ENCODE results near the gene ARL3.
"Not testable (repeated sequence)": the region's sequence is repeated elsewhere in the genome, so short reads cannot be mapped to it uniquely, and the experiment has no call there.

Gene ARL3

GRCh38 chr10:102701796-102702195, 12.4 kb downstream of the ARL3 start:
- no peak for DNase-seq

DNA sequence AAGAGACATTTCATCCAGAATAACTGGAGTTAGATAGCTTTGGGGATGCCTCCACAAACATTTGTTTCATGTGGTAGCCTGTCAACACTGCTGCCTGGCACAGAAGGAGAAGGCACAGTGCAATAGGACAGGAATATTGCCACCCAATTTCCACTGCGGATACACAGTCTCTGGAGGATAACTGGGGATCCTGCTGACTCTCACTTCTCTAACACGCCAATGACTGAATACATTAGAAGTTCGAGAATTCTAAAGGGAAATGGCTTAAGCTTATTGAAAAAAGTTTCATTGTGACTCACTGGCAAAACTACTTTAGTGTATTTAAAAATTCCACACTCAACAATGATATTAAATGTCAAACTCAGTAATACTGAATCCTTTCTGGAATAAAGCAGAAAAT, 12.9 kb downstream of the ARL3 start:
- no peak for DNase-seq

- DNase-seq = no peak
Observed at GRCh38 chr10:102698894-102699293, 15.3 kb downstream of the ARL3 start.

GRCh38 chr10:102696736-102697135, 17.5 kb downstream of the ARL3 start:
- no peak for DNase-seq

- not testable (repeated sequence) for DNase-seq
Observed at GRCh38 chr10:102695401-102695800, 18.8 kb downstream of the ARL3 start.

DNA sequence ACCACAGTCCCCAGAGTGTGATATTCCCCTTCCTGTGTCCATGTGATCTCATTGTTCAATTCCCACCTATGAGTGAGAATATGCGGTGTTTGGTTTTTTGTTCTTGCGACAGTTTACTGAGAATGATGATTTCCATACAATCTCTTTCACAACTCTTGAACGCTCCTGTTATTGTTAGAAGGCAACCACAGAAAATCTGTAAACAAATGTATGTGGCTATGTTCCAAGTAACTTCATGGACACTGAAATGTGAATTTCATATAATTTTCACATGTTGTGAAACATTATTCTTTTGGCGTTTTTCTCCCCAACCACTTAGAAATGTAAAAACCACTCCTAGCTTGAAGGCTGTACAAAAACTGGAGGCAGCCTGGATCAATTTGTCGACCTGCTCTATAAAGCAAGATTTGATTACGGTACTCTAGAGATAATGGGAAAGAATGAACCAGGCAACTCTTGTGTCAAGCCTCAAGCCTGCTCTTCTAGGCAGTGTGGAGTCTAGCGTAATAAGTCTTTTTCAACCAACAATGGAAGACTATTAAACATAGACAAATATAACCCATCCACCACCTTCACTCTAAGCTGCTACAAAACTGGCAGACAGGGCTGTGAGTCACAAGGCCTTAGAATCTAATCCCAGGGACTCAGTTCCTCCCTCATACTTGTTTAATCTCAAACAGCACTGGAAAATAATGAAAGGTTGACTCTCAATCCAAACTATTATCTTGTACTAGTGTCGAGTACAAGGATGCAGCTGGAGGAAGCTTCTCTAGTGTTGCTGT, 22.7 kb downstream of the ARL3 start:
- no peak for DNase-seq

DNA sequence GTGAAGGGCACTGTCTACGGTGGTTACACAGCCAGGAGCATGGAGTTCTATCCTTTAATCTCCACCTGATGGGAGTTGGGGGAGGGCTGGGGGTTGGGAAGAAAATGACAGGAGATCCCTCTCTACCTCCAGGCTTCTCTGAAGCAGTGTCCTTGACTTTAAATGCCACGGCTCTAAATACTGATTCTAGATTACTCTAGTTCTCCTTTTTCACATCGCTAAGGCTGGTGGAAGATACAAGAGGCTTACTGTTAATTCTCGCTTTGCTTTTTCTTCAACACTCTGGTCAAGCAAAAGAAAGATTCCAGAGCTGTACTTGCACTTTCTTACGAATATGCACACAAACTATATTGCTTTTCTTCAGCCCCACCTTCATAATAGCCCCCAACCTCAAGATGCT, 30.5 kb downstream of the ARL3 start:
- DNase-seq = no peak

DNA sequence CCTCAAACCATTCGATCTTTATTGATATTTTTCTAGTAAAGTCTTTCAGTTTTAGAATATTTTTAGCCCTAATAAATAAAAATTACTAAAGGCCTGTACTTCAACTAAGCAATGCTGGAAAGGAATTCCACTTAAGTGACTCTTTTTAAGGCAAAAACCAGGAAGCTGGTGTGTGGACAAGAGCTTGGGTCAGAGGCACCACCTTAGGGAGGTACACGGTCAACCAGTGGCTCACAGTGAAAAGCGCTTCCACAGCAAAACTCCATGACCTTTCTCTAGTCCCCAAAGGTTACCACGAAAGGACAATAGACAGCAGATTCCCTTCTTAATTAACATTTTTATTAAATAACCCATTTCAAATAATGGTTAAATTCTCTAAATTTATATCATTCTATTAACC, 31.2 kb downstream of the ARL3 start:
- no peak for DNase-seq

GRCh38 chr10:102682416-102682815, 31.8 kb downstream of the ARL3 start:
- DNase-seq = no peak

DNA sequence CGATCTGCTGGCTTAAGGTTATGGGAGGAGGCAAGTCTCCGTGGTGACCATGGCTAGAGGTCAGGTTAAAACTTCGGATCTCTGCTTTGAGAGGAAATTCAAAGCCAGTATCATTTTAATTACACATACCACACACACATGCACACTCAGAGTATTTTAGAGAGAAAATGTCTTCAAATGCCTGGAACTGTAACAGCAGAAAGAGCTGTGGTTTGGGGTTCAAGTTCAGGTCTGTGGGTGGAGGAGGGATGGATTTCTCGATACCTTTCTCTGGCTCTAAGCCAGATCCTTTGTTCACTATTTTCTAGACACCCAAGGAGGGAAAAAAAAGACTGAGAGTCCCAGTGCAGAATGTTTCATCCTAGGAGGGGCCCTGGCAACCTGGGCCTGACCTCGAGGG, 32.5 kb downstream of the ARL3 start:
- no peak for DNase-seq

DNA sequence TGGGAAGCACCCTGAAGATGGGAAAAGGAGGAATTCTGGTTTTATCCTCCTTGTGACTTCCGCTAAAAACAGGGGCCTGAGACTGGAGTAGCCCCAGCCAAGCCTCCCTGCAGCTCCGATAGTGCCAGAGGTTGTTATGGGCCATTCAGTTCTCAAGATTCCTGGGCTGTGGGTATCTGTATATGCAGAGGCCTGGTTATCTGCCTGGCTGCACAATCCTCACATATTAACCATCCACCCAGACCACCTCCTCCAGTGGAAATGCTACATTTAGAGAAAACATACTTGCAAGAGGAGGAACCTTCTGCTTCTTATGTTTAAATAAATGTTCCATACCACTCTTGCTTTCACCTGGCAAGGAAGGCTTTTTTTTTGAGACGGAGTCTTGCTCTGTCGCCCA, 34.6 kb downstream of the ARL3 start:
- DNase-seq = no peak

GRCh38 chr10:102678842-102679289, 35.3 kb downstream of the ARL3 start:
- no peak for DNase-seq

DNA sequence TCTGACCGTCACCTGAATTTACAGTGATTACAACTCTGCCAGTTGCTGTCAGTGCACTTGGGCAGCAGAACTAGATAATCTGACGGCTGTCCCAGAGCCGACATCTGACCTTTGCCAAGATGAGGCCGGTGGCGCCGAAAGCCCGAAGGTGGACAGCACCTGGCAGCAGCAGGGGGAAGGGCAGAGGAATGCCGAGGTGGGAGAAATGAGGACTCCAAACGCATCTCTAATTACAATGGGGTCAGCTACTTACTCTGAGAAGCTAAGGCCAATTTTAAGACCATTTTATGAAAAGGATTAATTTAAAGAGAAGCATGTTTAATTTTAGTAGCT, 36.2 kb downstream of the ARL3 start:
- DNase-seq = no peak

GRCh38 chr10:102677331-102678067, 36.7 kb downstream of the ARL3 start:
- DNase-seq = no peak

- DNase-seq = no peak
Observed at GRCh38 chr10:102676534-102677315, 37.5 kb downstream of the ARL3 start.

- no peak for DNase-seq
Observed at GRCh38 chr10:102675666-102676533, 38.3 kb downstream of the ARL3 start.

GRCh38 chr10:102675011-102675665, 39.1 kb downstream of the ARL3 start:
- no peak for DNase-seq

DNA sequence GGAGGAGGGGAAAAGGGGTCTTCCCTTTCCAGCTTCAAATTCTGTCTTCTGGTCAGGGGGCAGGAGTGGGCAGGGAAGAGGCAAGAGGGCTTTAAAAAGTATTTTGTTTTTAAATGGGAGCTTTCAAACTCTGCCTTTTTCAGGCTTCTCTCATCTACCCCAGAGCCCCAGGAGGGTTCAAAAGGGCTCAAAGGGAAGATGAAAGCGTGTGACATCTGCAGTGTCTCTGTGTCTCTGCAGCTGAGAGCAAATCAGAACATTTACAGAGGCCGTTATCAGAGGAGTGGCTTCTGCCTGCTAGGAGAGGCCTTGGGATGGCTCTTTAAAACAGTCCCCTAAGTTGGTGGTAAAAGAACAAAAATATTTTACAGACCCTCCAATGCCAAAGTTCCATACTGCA, 39.6 kb downstream of the ARL3 start:
- DNase-seq = peak; percentile 23

GRCh38 chr10:102673819-102674511, 40.2 kb downstream of the ARL3 start:
- peak; percentile 63 for DNase-seq

- DNase-seq = no peak
Observed at GRCh38 chr10:102673236-102673818, 40.9 kb downstream of the ARL3 start.

- DNase-seq = peak; percentile 84
Observed at GRCh38 chr10:102670871-102671434, 43.2 kb downstream of the ARL3 start.
